ENCODE data around the gene HBA2. TPM values are rescaled to one million over a fixed set of nuclear protein-coding genes. Genes with fewer than 3 reads are reported as not detected.

The HBA2 gene
- total and polyA plus RNA-seq, 2 donors from 2014 or later: 11.1 to 33.9 TPM

DNA sequence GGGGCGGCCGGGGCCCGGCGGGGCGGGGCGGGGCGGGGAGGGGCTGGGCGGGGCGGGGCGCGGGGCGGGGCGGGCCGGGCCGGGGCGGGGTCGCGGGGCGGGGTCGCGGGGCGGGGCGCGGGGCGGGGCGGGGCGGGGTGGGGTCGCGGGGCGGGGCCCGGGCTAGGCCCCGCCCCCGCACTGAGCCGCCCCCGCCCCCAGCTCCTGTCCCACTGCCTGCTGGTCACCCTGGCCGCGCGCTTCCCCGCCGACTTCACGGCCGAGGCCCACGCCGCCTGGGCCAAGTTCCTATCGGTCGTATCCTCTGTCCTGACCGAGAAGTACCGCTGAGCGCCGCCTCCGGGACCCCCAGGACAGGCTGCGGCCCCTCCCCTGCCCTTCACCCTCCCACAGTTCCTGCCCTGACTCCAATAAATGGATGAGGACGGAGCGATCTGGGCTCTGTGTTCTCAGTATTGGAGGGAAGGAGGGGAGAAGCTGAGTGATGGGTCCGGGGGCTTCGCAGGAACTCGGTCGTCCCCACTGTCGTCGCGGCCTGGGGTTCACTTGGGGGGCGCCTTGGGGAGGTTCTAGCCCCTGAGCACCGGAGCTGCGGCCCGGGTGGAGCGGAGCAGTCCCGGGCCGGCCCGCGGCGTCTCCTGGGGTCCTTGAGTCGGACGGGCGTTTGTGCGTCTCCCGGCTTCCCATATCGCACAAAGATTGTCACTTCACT is 7.7 kb upstream of the HBA2 start:
- DNase-seq: peak in 1 of 5 donors; percentile 61
- H3K4me3 ChIP-seq (ENCODE audit: low read length in 3 of 3): no peak overlapping the region

DNA sequence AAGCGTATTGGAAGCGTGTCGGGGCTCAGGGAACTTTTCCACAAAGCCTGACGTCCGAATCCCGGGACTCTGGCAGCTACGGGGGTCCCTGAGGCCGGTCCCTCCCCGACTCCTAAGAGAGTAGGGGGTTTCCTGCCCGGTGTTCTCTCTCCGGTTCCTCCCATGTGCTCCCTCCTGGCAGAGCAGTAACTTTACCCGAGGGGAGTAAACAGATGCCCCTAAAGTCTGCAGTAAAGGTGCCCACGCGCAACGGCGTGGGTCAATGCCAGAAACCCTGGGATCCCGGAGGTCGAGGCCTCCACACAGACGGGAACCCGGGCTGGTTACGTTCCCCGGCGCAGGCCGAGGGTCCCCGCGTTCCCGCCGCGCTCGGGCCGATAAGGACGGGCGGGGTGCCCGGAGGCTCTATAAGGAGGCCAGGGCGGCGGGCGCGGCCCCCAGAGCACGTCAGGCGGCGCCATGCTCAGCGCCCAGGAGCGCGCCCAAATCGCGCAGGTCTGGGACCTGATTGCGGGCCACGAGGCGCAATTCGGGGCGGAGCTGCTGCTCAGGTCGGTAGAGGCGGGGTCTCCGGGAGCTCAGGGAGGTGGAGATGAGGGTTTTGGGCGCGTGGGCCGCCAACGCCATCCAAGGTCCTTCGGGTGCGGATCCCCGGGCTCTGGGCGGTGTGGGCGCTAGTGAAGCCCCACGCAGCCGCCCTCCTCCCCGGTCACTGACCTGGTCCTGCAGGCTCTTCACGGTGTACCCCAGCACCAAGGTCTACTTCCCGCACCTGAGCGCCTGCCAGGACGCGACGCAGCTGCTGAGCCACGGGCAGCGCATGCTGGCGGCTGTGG is 6.9 kb upstream of the HBA2 start, which contains the start of gene HBM:
TSS of gene HBM (plus strand) at position 440 of the 836 bp plus-strand sequence. CDS start at position 460, 20 bp downstream.
- DNase-seq: peak in 1 of 5 donors; percentile 61
- Histone ChIP-seq H3K4me3 (ENCODE audit: low read length in 3 of 3) (no peak within 1 kb of the TSS), H3K27me3 (ENCODE audit: control insufficient read depth, insufficient read depth, low read length) (peaks cover 22% of the 10 kb centered on the region)

More for the DNA sequence above, 7.7 kb upstream of the HBA2 start:
- Histone ChIP-seq H3K9me3 (ENCODE audit: control insufficient read depth in 2 of 3, insufficient read depth in 1 of 3, low read length in 3 of 3) (no peaks in the 10 kb centered on the region), H3K27me3 (ENCODE audit: control insufficient read depth, insufficient read depth, low read length) (peaks cover 19% of the 10 kb centered on the region), H3K4me1 (ENCODE audit: control insufficient read depth in 2 of 3, insufficient read depth in 2 of 3, low read depth in 1 of 3, low read length in 3 of 3) (peaks cover 0 to 4% (median 0%) of the 10 kb centered on the region in 3 donors), H3K36me3 (ENCODE audit: control insufficient read depth in 2 of 3, insufficient read depth in 3 of 3, low read length in 3 of 3) (no peaks in the 10 kb centered on the region), H3K27ac (ENCODE audit: low read depth in 2 of 2, low read length in 2 of 2) (no peak overlapping the region), H3K9ac (ENCODE audit: low read length in 3 of 3) (no peak overlapping the region)
- intact Hi-C loops (cut with DNase I): no loop called here
- TF ChIP-seq, protein P1, sequence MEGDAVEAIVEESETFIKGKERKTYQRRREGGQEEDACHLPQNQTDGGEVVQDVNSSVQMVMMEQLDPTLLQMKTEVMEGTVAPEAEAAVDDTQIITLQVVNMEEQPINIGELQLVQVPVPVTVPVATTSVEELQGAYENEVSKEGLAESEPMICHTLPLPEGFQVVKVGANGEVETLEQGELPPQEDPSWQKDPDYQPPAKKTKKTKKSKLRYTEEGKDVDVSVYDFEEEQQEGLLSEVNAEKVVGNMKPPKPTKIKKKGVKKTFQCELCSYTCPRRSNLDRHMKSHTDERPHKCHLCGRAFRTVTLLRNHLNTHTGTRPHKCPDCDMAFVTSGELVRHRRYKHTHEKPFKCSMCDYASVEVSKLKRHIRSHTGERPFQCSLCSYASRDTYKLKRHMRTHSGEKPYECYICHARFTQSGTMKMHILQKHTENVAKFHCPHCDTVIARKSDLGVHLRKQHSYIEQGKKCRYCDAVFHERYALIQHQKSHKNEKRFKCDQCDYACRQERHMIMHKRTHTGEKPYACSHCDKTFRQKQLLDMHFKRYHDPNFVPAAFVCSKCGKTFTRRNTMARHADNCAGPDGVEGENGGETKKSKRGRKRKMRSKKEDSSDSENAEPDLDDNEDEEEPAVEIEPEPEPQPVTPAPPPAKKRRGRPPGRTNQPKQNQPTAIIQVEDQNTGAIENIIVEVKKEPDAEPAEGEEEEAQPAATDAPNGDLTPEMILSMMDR (IDR thresholded peaks at IDR 0.05; ENCODE audit: borderline replicate concordance, extremely low read depth, insufficient read depth): no peak
- no peak for FAIRE-seq

DNA sequence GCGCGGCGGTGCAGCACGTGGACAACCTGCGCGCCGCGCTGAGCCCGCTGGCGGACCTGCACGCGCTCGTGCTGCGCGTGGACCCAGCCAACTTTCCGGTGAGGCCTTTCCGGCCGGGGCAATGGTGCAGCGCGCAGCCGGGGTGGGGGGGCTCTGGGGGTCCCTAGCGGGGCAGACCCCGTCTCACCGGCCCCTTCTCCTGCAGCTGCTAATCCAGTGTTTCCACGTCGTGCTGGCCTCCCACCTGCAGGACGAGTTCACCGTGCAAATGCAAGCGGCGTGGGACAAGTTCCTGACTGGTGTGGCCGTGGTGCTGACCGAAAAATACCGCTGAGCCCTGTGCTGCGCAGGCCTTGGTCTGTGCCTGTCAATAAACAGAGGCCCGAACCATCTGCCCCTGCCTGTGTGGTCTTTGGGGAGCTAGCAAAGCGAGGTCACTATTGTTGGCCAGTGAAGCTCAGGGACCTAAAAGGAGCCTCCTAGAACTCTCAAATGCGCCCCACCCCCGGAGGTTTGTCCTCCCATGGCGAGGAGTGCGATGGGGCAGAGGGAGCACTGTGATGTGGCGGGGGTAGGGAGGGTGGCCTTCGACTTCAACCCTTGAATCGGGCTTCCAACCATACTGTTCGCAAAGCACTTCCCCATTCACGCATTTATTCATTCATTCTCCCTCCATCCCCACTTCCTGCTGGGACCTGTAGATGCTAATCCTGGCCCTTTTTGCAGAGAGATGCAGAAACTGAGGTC is 6.1 kb upstream of the HBA2 start:
- no peak overlapping the region for H3K4me3 ChIP-seq (ENCODE audit: low read length in 3 of 3)
- TF ChIP-seq, protein P1 (IDR thresholded peaks at IDR 0.05; ENCODE audit: borderline replicate concordance, extremely low read depth, insufficient read depth): no peak
- DNase-seq (peak in 1 of 5 donors; percentile 48), FAIRE-seq (no peak)
- intact Hi-C loops (cut with DNase I): no loop called here
- H3K27me3 ChIP-seq (ENCODE audit: control insufficient read depth, insufficient read depth, low read length): peaks cover 28% of the 10 kb centered on the region
- no peak overlapping the region for H3K27ac ChIP-seq (ENCODE audit: low read depth in 2 of 2, low read length in 2 of 2)
- H3K36me3 ChIP-seq (ENCODE audit: control insufficient read depth in 2 of 3, insufficient read depth in 3 of 3, low read length in 3 of 3): no peaks in the 10 kb centered on the region
- no peaks in the 10 kb centered on the region for H3K9me3 ChIP-seq (ENCODE audit: control insufficient read depth in 2 of 3, insufficient read depth in 1 of 3, low read length in 3 of 3)
- peaks cover 0 to 4% (median 0%) of the 10 kb centered on the region in 3 donors for H3K4me1 ChIP-seq (ENCODE audit: control insufficient read depth in 2 of 3, insufficient read depth in 2 of 3, low read depth in 1 of 3, low read length in 3 of 3)
- H3K9ac ChIP-seq (ENCODE audit: low read length in 3 of 3): no peak overlapping the region

More for the DNA sequence above, 6.9 kb upstream of the HBA2 start, which contains the start of gene HBM:
- Histone ChIP-seq H3K27ac (ENCODE audit: low read depth in 2 of 2, low read length in 2 of 2) (no peak within 1 kb of the TSS), H3K4me1 (ENCODE audit: control insufficient read depth in 2 of 3, insufficient read depth in 2 of 3, low read depth in 1 of 3, low read length in 3 of 3) (peaks cover 0 to 4% (median 0%) of the 10 kb centered on the region in 3 donors), H3K9me3 (ENCODE audit: control insufficient read depth in 2 of 3, insufficient read depth in 1 of 3, low read length in 3 of 3) (no peaks in the 10 kb centered on the region), H3K9ac (ENCODE audit: low read length in 3 of 3) (no peak within 1 kb of the TSS), H3K36me3 (ENCODE audit: control insufficient read depth in 2 of 3, insufficient read depth in 3 of 3, low read length in 3 of 3) (no peaks in the 10 kb centered on the region)
- FAIRE-seq: no peak
- TF ChIP-seq, protein P1 (IDR thresholded peaks at IDR 0.05; ENCODE audit: borderline replicate concordance, extremely low read depth, insufficient read depth): no peak
- intact Hi-C loops (cut with DNase I): no loop called here

Data from kidney (tissue), 14 donors.